PC-3 (cell line): ENCODE data around the gene TRIM26. TPM values are rescaled to one million over a fixed set of nuclear protein-coding genes. Genes with fewer than 3 reads are reported as not detected.
A peak's percentile ranks its signal among the peaks of the same experiment; 100 is the strongest.

Experiments
- ATAC-seq: fragments of 200-7000 bp; cut with Tn5 transposase; 2 replicates; pipeline ENCODE4 v1.9.1; 2020; ENCODE audit warnings: mild to moderate bottlenecking, moderate library complexity
- BruUV-seq: library from RNA; stranded (reverse); fragments of 400-500 nt; replicated peaks from 2 replicates; lab custom pipeline; 2021; lab: Mats Ljungman, UMichigan
- CTCF ChIA-PET: fragments of 300-600 bp; sonication (Branson Sonifier 250); formaldehyde crosslinking; loops from one replicate; lab custom pipeline; 2022; ENCODE audit warnings: antibody characterized with exemption; lab: Charles Lee
- POLR2A ChIA-PET: fragments of 300-600 bp; sonication (Branson Sonifier 250); formaldehyde crosslinking; loops from one replicate; lab custom pipeline; 2022; ENCODE audit warnings: antibody characterized with exemption; ENCODE audit not compliant: unreplicated experiment; lab: Charles Lee
- DNase-seq: peaks from one replicate; pipeline ENCODE4 v3.0.0-alpha.2; 2015
- H2AFZ ChIP-seq: fragments of 300-600 bp; sonication (generic); 2 replicates; pipeline ENCODE4 v1.6.0; 2016; ENCODE audit warnings: antibody characterized with exemption, low read length
- H3F3A ChIP-seq: fragments of 300-600 bp; sonication (generic); one replicate; pipeline ENCODE4 v1.6.0; 2017; ENCODE audit warnings: antibody characterized with exemption, low read length, control low read depth, mild to moderate bottlenecking; ENCODE audit not compliant: unreplicated experiment
- H3K27ac ChIP-seq: fragments of 300-600 bp; sonication (generic); 2 replicates; pipeline ENCODE4 v1.5.1; 2016; ENCODE audit warnings: mild to moderate bottlenecking, low read length
- H3K27me3 ChIP-seq: fragments of 300-600 bp; sonication (generic); 2 replicates; pipeline ENCODE4 v1.6.1; 2016; ENCODE audit warnings: low read length, mixed read lengths
- H3K36me3 ChIP-seq: fragments of 300-600 bp; sonication (generic); 2 replicates; pipeline ENCODE4 v1.6.1; 2016; ENCODE audit warnings: low read depth, mixed run types, low read length, mixed read lengths
- H3K4me1 ChIP-seq: fragments of 300-600 bp; sonication (generic); 2 replicates; pipeline ENCODE4 v1.5.1; 2016; ENCODE audit warnings: low read length; ENCODE audit not compliant: insufficient read depth
- H3K4me2 ChIP-seq: fragments of 300-600 bp; sonication (generic); 2 replicates; pipeline ENCODE4 v1.6.0; 2016; ENCODE audit warnings: low read length
- H3K4me3 ChIP-seq: fragments of 300-600 bp; sonication (generic); 2 replicates; pipeline ENCODE4 v1.5.1; 2016; ENCODE audit warnings: mild to moderate bottlenecking, low read length, mixed read lengths
- H3K79me2 ChIP-seq: fragments of 300-600 bp; sonication (generic); 2 replicates; pipeline ENCODE4 v1.6.1; 2017; ENCODE audit warnings: low read length, mixed read lengths
- H3K9ac ChIP-seq: fragments of 300-600 bp; sonication (generic); 2 replicates; pipeline ENCODE4 v1.6.0; 2016; ENCODE audit warnings: mild to moderate bottlenecking, low read length
- H3K9me2 ChIP-seq: fragments of 300-600 bp; sonication (generic); replicated peaks from 2 replicates; pipeline ENCODE4 v1.6.1; 2016; ENCODE audit warnings: mixed run types, low read length, mixed read lengths
- H3K9me3 ChIP-seq: fragments of 300-600 bp; sonication (generic); 2 replicates; pipeline ENCODE4 v1.6.1; 2016; ENCODE audit warnings: low read length, mixed read lengths
- H4K20me1 ChIP-seq: fragments of 300-600 bp; sonication (generic); 2 replicates; pipeline ENCODE4 v1.6.1; 2016; ENCODE audit warnings: low read length, mixed read lengths
- CTCF ChIP-seq: fragments of 300-600 bp; sonication (generic); conservative IDR thresholded peaks from 2 replicates; pipeline ENCODE4 v1.5.1; 2017; ENCODE audit warnings: antibody characterized with exemption, low read depth, mild to moderate bottlenecking, low read length
- EZH2 ChIP-seq: fragments of 300-600 bp; sonication (generic); IDR thresholded peaks from one replicate; pipeline ENCODE4 v1.6.1; 2017; ENCODE audit warnings: antibody characterized with exemption, mild to moderate bottlenecking, low read length; ENCODE audit not compliant: unreplicated experiment
- EZH2phosphoT487 ChIP-seq: fragments of 300-600 bp; sonication (generic); IDR thresholded peaks from 2 replicates; pipeline ENCODE4 v1.6.1; 2018; ENCODE audit warnings: mild to moderate bottlenecking, antibody characterized with exemption, low read length, borderline replicate concordance
- intact Hi-C: fragments of 100-400 bp; cut with micrococcal nuclease; formaldehyde crosslinking; loops from 2 replicates; pipeline ENCODE4 v1.9.0; 2023
- total RNA-seq: library from RNA; depleted of rRNA; stranded (reverse); fragments of >200 nt; gene quantifications from 2 replicates; pipeline ENCODE4 v1.2.3, GENCODE V29; 2014

Gene TRIM26
- total RNA-seq, 1 experiment from 2014 or later: 48.1 TPM

- TF ChIP-seq EZH2phosphoT487: no peak
- TF ChIP-seq EZH2: no peak
- no peak for TF ChIP-seq CTCF
- no peak overlapping the region for H3K9ac ChIP-seq
- no TSS peak for BruUV-seq
- no peaks in the 10 kb centered on the region for H3K4me1 ChIP-seq
- no peak overlapping the region for H3K27ac ChIP-seq
- CTCF ChIA-PET: interaction anchor here (0.6 kb wide), 1 partner anchor 12 kb away, joined by 5 read pairs; no protein-coding TSS in a partner anchor
- peaks cover 43% of the 10 kb centered on the region for H3K27me3 ChIP-seq
- ATAC-seq (no peak), DNase-seq (no peak)
- POLR2A ChIA-PET: no interaction called here
- H3F3A ChIP-seq: no peaks in the 10 kb centered on the region
- no peak overlapping the region for H2AFZ ChIP-seq
- intact Hi-C loops: no loop called here
- no peaks in the 10 kb centered on the region for H3K79me2 ChIP-seq
- no peaks in the 10 kb centered on the region for H4K20me1 ChIP-seq
- H3K9me3 ChIP-seq: no peaks in the 10 kb centered on the region
- H3K9me2 ChIP-seq: no peaks in the 10 kb centered on the region
- H3K4me2 ChIP-seq: no peak overlapping the region
- H3K36me3 ChIP-seq: no peaks in the 10 kb centered on the region
- no peak overlapping the region for H3K4me3 ChIP-seq
Measured at GRCh38 chr6:30231067-30231466, 17.9 kb upstream of the TRIM26 start.

GRCh38 chr6:30227763-30228487 is 14.7 kb upstream of the TRIM26 start:
- Histone ChIP-seq H3K4me1 (no peaks in the 10 kb centered on the region), H2AFZ (peak overlapping the region; percentile 48; the same call in 1 of the 2 replicates), H3F3A (no peaks in the 10 kb centered on the region), H3K79me2 (no peaks in the 10 kb centered on the region), H3K9me2 (no peaks in the 10 kb centered on the region), H3K27ac (no peak overlapping the region), H3K9me3 (peaks cover 17% of the 10 kb centered on the region), H3K9ac (no peak overlapping the region), H4K20me1 (no peaks in the 10 kb centered on the region), H3K4me3 (no peak overlapping the region), H3K36me3 (no peaks in the 10 kb centered on the region), H3K4me2 (peak overlapping the region; percentile 26; the same call in 1 of the 2 replicates), H3K27me3 (peaks cover 18% of the 10 kb centered on the region; the same call in 1 of the 2 replicates)
- intact Hi-C loops: no loop called here
- ATAC-seq (no peak), DNase-seq (no peak)
- TF ChIP-seq EZH2 (no peak), CTCF (no peak), EZH2phosphoT487 (no peak)
- no TSS peak for BruUV-seq
- ChIA-PET POLR2A (no interaction called here), CTCF (interaction anchor here (0.6 to 0.9 kb wide), 3 partner anchors 8 to 15 kb away, joined by 3 to 5 read pairs (median 3); no protein-coding TSS in a partner anchor)
